Activated CD4-positive, alpha-beta T cell treated with anti-CD3 and anti-CD28 coated beads, Interleukin-2, amount 50 U/mL, for 48 hours (primary cell): ENCODE data around the gene DAP.

Experiments used
- DNase-seq, 2 experiments: peaks; one replicate each; pipeline ENCODE4 v3.0.0-alpha.2; 2020

Gene DAP

GRCh38 chr5:10688651-10689171 lies 72.3 kb downstream of the DAP start:
- no peak for DNase-seq

GRCh38 chr5:10686890-10687289 lies 74.1 kb downstream of the DAP start:
- no peak for DNase-seq

GRCh38 chr5:10685115-10685521 lies 75.9 kb downstream of the DAP start:
- DNase-seq, result no peak

- DNase-seq, result no peak
Observed at GRCh38 chr5:10684303-10685086, 76.5 kb downstream of the DAP start.

- no peak for DNase-seq
Observed at GRCh38 chr5:10682801-10683525, 78.1 kb downstream of the DAP start.

- no peak for DNase-seq
Observed at GRCh38 chr5:10681731-10682679, 79.0 kb downstream of the DAP start.

GRCh38 chr5:10680876-10681481 lies 80.1 kb downstream of the DAP start:
- DNase-seq, result no peak

- no peak for DNase-seq
Observed at GRCh38 chr5:10679336-10679988, 81.6 kb downstream of the DAP start.

- no peak for DNase-seq
Observed at GRCh38 chr5:10678244-10678643, 82.8 kb downstream of the DAP start.

- no peak for DNase-seq
Observed at GRCh38 chr5:10677533-10677932, 83.5 kb downstream of the DAP start.

GRCh38 chr5:10676946-10677345 lies 84.1 kb downstream of the DAP start:
- DNase-seq, result no peak

GRCh38 chr5:10676224-10676623 lies 84.8 kb downstream of the DAP start:
- no peak for DNase-seq

GRCh38 chr5:10675177-10675700 lies 85.8 kb downstream of the DAP start:
- no peak for DNase-seq

- no peak for DNase-seq
Observed at GRCh38 chr5:10674582-10674981, 86.5 kb downstream of the DAP start.

- no peak for DNase-seq
Observed at GRCh38 chr5:10674096-10674495, 86.9 kb downstream of the DAP start.

GRCh38 chr5:10673407-10673806 lies 87.6 kb downstream of the DAP start:
- no peak for DNase-seq

- no peak for DNase-seq
Observed at GRCh38 chr5:10673017-10673389, 88.0 kb downstream of the DAP start.

- DNase-seq, result no peak
Observed at GRCh38 chr5:10672146-10673016, 88.7 kb downstream of the DAP start.

- no peak for DNase-seq
Observed at GRCh38 chr5:10671041-10672008, 89.7 kb downstream of the DAP start.

- DNase-seq, result no peak
Observed at GRCh38 chr5:10669983-10670382, 91.1 kb downstream of the DAP start.
